Prostate gland (tissue), 2 donors: ENCODE results near the gene SBF1. TPM values are rescaled to one million over a fixed set of nuclear protein-coding genes. Genes with fewer than 3 reads are reported as not detected.

Experiments
- DNase-seq: peaks from one replicate; pipeline ENCODE4 v3.0.0-alpha.2; 2019; ENCODE audit warnings: low spot score
- H3K27ac ChIP-seq, 2 donors: fragments of 200-600 bp; sonication (generic); 2 replicates each; pipeline ENCODE4 v1.5.1; 2017 to 2019
- H3K27me3 ChIP-seq: fragments of 200-600 bp; sonication (generic); replicated peaks from 2 replicates; pipeline ENCODE4 v1.5.1; 2019; ENCODE audit not compliant: insufficient read depth
- H3K36me3 ChIP-seq, 2 donors: fragments of 200-600 bp; sonication (generic); 1 replicate in 1 of 2; 2 replicates in 1 of 2; pipeline versions ENCODE4 v1.5.1 to v1.8.1; 2017 to 2019
- H3K4me1 ChIP-seq: fragments of 200-600 bp; sonication (generic); replicated peaks from 2 replicates; pipeline ENCODE4 v1.5.1; 2019
- H3K4me3 ChIP-seq, 2 donors: fragments of 200-600 bp; sonication (generic); 2 replicates each; pipeline ENCODE4 v1.5.1; 2017 to 2019
- H3K9me3 ChIP-seq: fragments of 200-600 bp; sonication (generic); 2 replicates; pipeline ENCODE4 v1.5.1; 2017
- CTCF ChIP-seq, 4 experiments: fragments of 200-600 bp in 2 of 4; fragments of 450-650 bp in 2 of 4; sonication (generic) in 2 of 4; IDR thresholded peaks; 1 replicate in 3 of 4; 2 replicates in 1 of 4; pipeline ENCODE4 v1.5.1; 2016 to 2019; ENCODE audit warnings: antibody characterized with exemption in 4 of 4, mild to moderate bottlenecking in 2 of 4, moderate library complexity in 2 of 4
- POLR2A ChIP-seq: fragments of 450-650 bp; IDR thresholded peaks from one replicate; pipeline ENCODE4 v1.6.1; 2016; ENCODE audit warnings: antibody characterized with exemption, mild to moderate bottlenecking
- POLR2AphosphoS5 ChIP-seq: sonication (generic); formaldehyde crosslinking; IDR thresholded peaks from one replicate; pipeline ENCODE4 v1.6.1; 2017; ENCODE audit warnings: antibody characterized with exemption
- WGBS: methylation state at CpG from one replicate; pipeline ENCODE4 v1.1.5; 2018; 5-methylcytosine and 5-hydroxymethylcytosine counted together
- intact Hi-C: fragments of 100-400 bp; cut with DNase I; formaldehyde crosslinking; loops from one replicate; pipeline ENCODE4 v1.14.2; 2022
- total RNA-seq, 2 donors: library from RNA; depleted of rRNA; stranded (reverse); fragments of >200 nt; gene quantifications; one replicate each; pipeline ENCODE4 v1.1.0, GENCODE V29; 2016

Gene SBF1
- total RNA-seq, 2 donors from 2014 or later = 44.9 to 144 TPM

GRCh38 chr22:50465066-50465930 lies 9.5 kb downstream of the SBF1 start:
- intact Hi-C loops = no loop called here
- H3K4me1 ChIP-seq = peaks cover 18% of the 10 kb centered on the region
- peaks cover 20 to 59% of the 10 kb centered on the region in 2 donors for H3K36me3 ChIP-seq
- no peak overlapping the region for H3K4me3 ChIP-seq
- no peak for DNase-seq
- no peak for TF ChIP-seq POLR2A
- no peak for TF ChIP-seq CTCF (IDR thresholded peaks at IDR 0.05)
- no peak for TF ChIP-seq POLR2AphosphoS5
- H3K9me3 ChIP-seq = no peaks in the 10 kb centered on the region
- H3K27me3 ChIP-seq = no peaks in the 10 kb centered on the region
- H3K27ac ChIP-seq = no peak overlapping the region
- 89% methylated on average over 30 of the region's 30 CpGs for WGBS

GRCh38 chr22:50464451-50464850 lies 10.4 kb downstream of the SBF1 start:
- peaks cover 25 to 67% of the 10 kb centered on the region in 2 donors for H3K36me3 ChIP-seq
- 90% methylated on average over 24 of the region's 24 CpGs for WGBS

GRCh38 chr22:50463188-50463900 lies 11.5 kb downstream of the SBF1 start:
- Histone ChIP-seq H3K27me3 (no peaks in the 10 kb centered on the region), H3K4me1 (peaks cover 11% of the 10 kb centered on the region), H3K36me3 (peaks cover 34 to 78% of the 10 kb centered on the region in 2 donors), H3K9me3 (no peaks in the 10 kb centered on the region), H3K4me3 (no peak overlapping the region), H3K27ac (no peak overlapping the region)
- DNase-seq = no peak
- intact Hi-C loops = no loop called here
- WGBS = 90% methylated on average over 28 of the region's 28 CpGs
- no peak for TF ChIP-seq POLR2AphosphoS5
- TF ChIP-seq POLR2A = no peak
- TF ChIP-seq CTCF (IDR thresholded peaks at IDR 0.05) = no peak

More at GRCh38 chr22:50464451-50464850, 10.4 kb downstream of the SBF1 start:
- H3K4me3 ChIP-seq = no peak overlapping the region
- no peak overlapping the region for H3K27ac ChIP-seq
- no peaks in the 10 kb centered on the region for H3K9me3 ChIP-seq
- TF ChIP-seq POLR2A = no peak
- no peak for TF ChIP-seq CTCF (IDR thresholded peaks at IDR 0.05)
- no peak for TF ChIP-seq POLR2AphosphoS5
- intact Hi-C loops = no loop called here
- H3K27me3 ChIP-seq = no peaks in the 10 kb centered on the region
- DNase-seq = no peak
- H3K4me1 ChIP-seq = peaks cover 11% of the 10 kb centered on the region

- 85% methylated on average over 25 of the region's 30 CpGs for WGBS
- H3K4me3 ChIP-seq = no peak overlapping the region
- H3K27me3 ChIP-seq = no peaks in the 10 kb centered on the region
- intact Hi-C loops = no loop called here
- no peak for DNase-seq
- peaks cover 33 to 80% of the 10 kb centered on the region in 2 donors for H3K36me3 ChIP-seq
- no peak overlapping the region for H3K27ac ChIP-seq
- peaks cover 11% of the 10 kb centered on the region for H3K4me1 ChIP-seq
- no peaks in the 10 kb centered on the region for H3K9me3 ChIP-seq
- no peak for TF ChIP-seq POLR2AphosphoS5
- no peak for TF ChIP-seq CTCF (IDR thresholded peaks at IDR 0.05)
- no peak for TF ChIP-seq POLR2A
Observed at GRCh38 chr22:50461979-50462540, 12.8 kb downstream of the SBF1 start.
